DMS153 treated with DMSO at 0.1 percent for 48 hours (cell line): ENCODE data around the gene BCL6B.
"Not testable (repeated sequence)": the region's sequence is repeated elsewhere in the genome, so short reads cannot be mapped to it uniquely, and the experiment has no call there.

Experiments
- DNase-seq: peaks from one replicate; lab custom pipeline; 2025; ENCODE audit not compliant: unreplicated experiment; lab: John Stamatoyannopoulos, UW

BCL6B gene

GRCh38 chr17:7050583-7050982, 27.7 kb downstream of the BCL6B start:
- not testable (repeated sequence) for DNase-seq

- no peak for DNase-seq
These were observed 33.5 kb downstream of the BCL6B start for GRCh38 chr17:7056386-7056785.

GRCh38 chr17:7058831-7059447, 36.1 kb downstream of the BCL6B start:
- no peak for DNase-seq

- no peak for DNase-seq
These were observed 37.5 kb downstream of the BCL6B start for GRCh38 chr17:7060165-7060891.

- no peak for DNase-seq
These were observed 40.8 kb downstream of the BCL6B start for GRCh38 chr17:7063518-7064094.

GRCh38 chr17:7064261-7064660, 41.4 kb downstream of the BCL6B start:
- no peak for DNase-seq

GRCh38 chr17:7067198-7067597, 44.3 kb downstream of the BCL6B start:
- DNase-seq: no peak

GRCh38 chr17:7068268-7068667, 45.4 kb downstream of the BCL6B start:
- no peak for DNase-seq

GRCh38 chr17:7070712-7071111, 47.9 kb downstream of the BCL6B start:
- no peak for DNase-seq

GRCh38 chr17:7072406-7072805, 49.6 kb downstream of the BCL6B start:
- DNase-seq: no peak

GRCh38 chr17:7074931-7075330, 52.1 kb downstream of the BCL6B start:
- DNase-seq: no peak

GRCh38 chr17:7077911-7078546, 55.2 kb downstream of the BCL6B start:
- no peak for DNase-seq

GRCh38 chr17:7078711-7079110, 55.9 kb downstream of the BCL6B start:
- no peak for DNase-seq
